NT2/D1 (cell line): ENCODE measurements around the gene FAM78B.

Experiments used
- DNase-seq: peaks from one replicate; pipeline ENCODE4 v3.0.0-alpha.2; 2011; ENCODE audit warnings: low read depth, low spot score
- H3K27me3 ChIP-seq: 2 replicates; pipeline ENCODE4 v1.6.0; 2011; ENCODE audit warnings: mild to moderate bottlenecking; ENCODE audit not compliant: insufficient read length, insufficient read depth
- H3K36me3 ChIP-seq: 2 replicates; pipeline ENCODE4 v1.6.1; 2011; ENCODE audit warnings: mild to moderate bottlenecking, low read length, mixed read lengths; ENCODE audit not compliant: insufficient read depth, insufficient read length
- H3K4me1 ChIP-seq: 2 replicates; pipeline ENCODE4 v1.5.1; 2011; ENCODE audit not compliant: insufficient read depth, insufficient read length
- H3K4me3 ChIP-seq: 2 replicates; pipeline ENCODE4 v1.5.1; 2011; ENCODE audit warnings: low read depth; ENCODE audit not compliant: insufficient read length
- H3K9ac ChIP-seq: 2 replicates; pipeline ENCODE4 v1.6.0; 2011; ENCODE audit warnings: low read depth; ENCODE audit not compliant: insufficient read length
- H3K9me3 ChIP-seq: 2 replicates; pipeline ENCODE4 v1.5.1; 2011; ENCODE audit warnings: mild to moderate bottlenecking, low read length; ENCODE audit not compliant: insufficient read depth
- SUZ12 ChIP-seq: IDR thresholded peaks from 2 replicates; pipeline ENCODE4 v1.6.1; 2011; ENCODE audit not compliant: insufficient read length, insufficient read depth; ENCODE audit errors: extremely low read depth
- YY1 ChIP-seq: IDR thresholded peaks from 2 replicates; pipeline ENCODE4 v1.6.1; 2011; ENCODE audit not compliant: insufficient read length, insufficient read depth
- ZNF274 ChIP-seq: IDR thresholded peaks from 2 replicates; pipeline ENCODE4 v1.6.1; 2011; ENCODE audit warnings: mild to moderate bottlenecking, low read depth, low read length

Gene FAM78B

GRCh38 chr1:166132496-166132895 is 34.3 kb downstream of the FAM78B start:
- no peak for DNase-seq
- H3K27me3 ChIP-seq: no peaks in the 10 kb centered on the region
- H3K36me3 ChIP-seq: no peaks in the 10 kb centered on the region
- no peak for TF ChIP-seq SUZ12
- TF ChIP-seq YY1: no peak
- TF ChIP-seq ZNF274: no peak
- no peak overlapping the region for H3K9ac ChIP-seq
- H3K4me1 ChIP-seq: no peaks in the 10 kb centered on the region
- peaks cover 11% of the 10 kb centered on the region; the same call in 1 of the 2 replicates for H3K9me3 ChIP-seq
- H3K4me3 ChIP-seq: no peak overlapping the region

GRCh38 chr1:166129006-166129405 is 37.8 kb downstream of the FAM78B start:
- DNase-seq: no peak
- no peaks in the 10 kb centered on the region for H3K4me1 ChIP-seq
- no peak overlapping the region for H3K9ac ChIP-seq
- H3K9me3 ChIP-seq: peaks cover 11% of the 10 kb centered on the region; the same call in 1 of the 2 replicates
- TF ChIP-seq ZNF274 (no peak), SUZ12 (no peak)
- no peak overlapping the region for H3K4me3 ChIP-seq
- no peaks in the 10 kb centered on the region for H3K27me3 ChIP-seq
- no peaks in the 10 kb centered on the region for H3K36me3 ChIP-seq

GRCh38 chr1:166128195-166128594 is 38.6 kb downstream of the FAM78B start:
- TF ChIP-seq YY1 (no peak), ZNF274 (no peak), SUZ12 (no peak)
- no peak for DNase-seq
- H3K4me3 ChIP-seq: no peak overlapping the region
- H3K4me1 ChIP-seq: no peaks in the 10 kb centered on the region
- H3K27me3 ChIP-seq: no peaks in the 10 kb centered on the region
- H3K9ac ChIP-seq: no peak overlapping the region
- H3K9me3 ChIP-seq: peaks cover 5% of the 10 kb centered on the region; the same call in 1 of the 2 replicates
- H3K36me3 ChIP-seq: no peaks in the 10 kb centered on the region

GRCh38 chr1:166127003-166127402 is 39.8 kb downstream of the FAM78B start:
- H3K4me3 ChIP-seq: no peak overlapping the region
- no peaks in the 10 kb centered on the region for H3K27me3 ChIP-seq
- H3K36me3 ChIP-seq: no peaks in the 10 kb centered on the region
- H3K4me1 ChIP-seq: no peaks in the 10 kb centered on the region
- no peak for TF ChIP-seq YY1
- TF ChIP-seq SUZ12: no peak
- TF ChIP-seq ZNF274: no peak
- no peaks in the 10 kb centered on the region for H3K9me3 ChIP-seq
- no peak overlapping the region for H3K9ac ChIP-seq
- DNase-seq: no peak

- TF ChIP-seq ZNF274 (no peak), YY1 (no peak), SUZ12 (no peak)
- no peak for DNase-seq
These were observed 43.8 kb downstream of the FAM78B start for GRCh38 chr1:166122873-166123466.

DNA sequence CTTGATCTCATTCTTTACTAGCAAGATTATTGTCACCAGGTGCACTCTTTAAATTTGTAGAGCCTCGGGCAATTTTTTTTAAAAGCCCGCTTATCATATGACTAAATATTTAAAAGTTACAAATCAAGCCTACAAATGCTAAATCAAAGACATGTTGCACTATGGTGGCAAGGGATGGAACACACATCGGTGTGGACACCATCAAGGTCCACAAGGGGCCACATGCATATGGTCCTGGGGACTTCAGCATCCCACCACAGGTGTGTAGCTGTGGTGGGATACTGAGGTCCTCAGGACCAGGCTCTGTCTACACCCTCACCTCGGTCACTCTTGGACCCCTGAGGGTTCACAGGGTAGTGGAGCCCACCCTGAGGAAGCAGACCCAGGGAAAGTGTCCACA is 45.8 kb downstream of the FAM78B start:
- DNase-seq: no peak
- Histone ChIP-seq H3K9me3 (no peaks in the 10 kb centered on the region), H3K4me1 (peaks cover 4% of the 10 kb centered on the region), H3K9ac (no peak overlapping the region), H3K4me3 (no peak overlapping the region), H3K27me3 (no peaks in the 10 kb centered on the region), H3K36me3 (no peaks in the 10 kb centered on the region)
- TF ChIP-seq SUZ12 (no peak), YY1 (no peak), ZNF274 (no peak)

More at GRCh38 chr1:166122873-166123466, 43.8 kb downstream of the FAM78B start:
- no peaks in the 10 kb centered on the region for H3K36me3 ChIP-seq
- no peak overlapping the region for H3K9ac ChIP-seq
- peaks cover 4% of the 10 kb centered on the region for H3K4me1 ChIP-seq
- no peaks in the 10 kb centered on the region for H3K27me3 ChIP-seq
- H3K9me3 ChIP-seq: no peaks in the 10 kb centered on the region
- no peak overlapping the region for H3K4me3 ChIP-seq

GRCh38 chr1:166120281-166120680 is 46.5 kb downstream of the FAM78B start:
- Histone ChIP-seq H3K4me1 (peaks cover 4% of the 10 kb centered on the region), H3K9ac (no peak overlapping the region), H3K27me3 (no peaks in the 10 kb centered on the region), H3K4me3 (no peak overlapping the region), H3K36me3 (no peaks in the 10 kb centered on the region), H3K9me3 (no peaks in the 10 kb centered on the region)
- TF ChIP-seq SUZ12 (no peak), YY1 (no peak), ZNF274 (no peak)
- DNase-seq: no peak

- H3K27me3 ChIP-seq: no peaks in the 10 kb centered on the region
- DNase-seq: no peak
- no peak for TF ChIP-seq YY1
- no peak for TF ChIP-seq ZNF274
- no peak for TF ChIP-seq SUZ12
These were observed 47.3 kb downstream of the FAM78B start for GRCh38 chr1:166119471-166119965.

More at GRCh38 chr1:166119471-166119965, 47.3 kb downstream of the FAM78B start:
- Histone ChIP-seq H3K4me1 (peaks cover 4% of the 10 kb centered on the region), H3K9me3 (no peaks in the 10 kb centered on the region), H3K36me3 (no peaks in the 10 kb centered on the region), H3K9ac (no peak overlapping the region), H3K4me3 (no peak overlapping the region)
